ELF-1 (cell line): ENCODE results near the gene VOPP1.

Source experiments
- DNase-seq: peaks from one replicate; pipeline ENCODE4 v3.0.0-alpha.2; 2016; ENCODE audit warnings: low read depth, low spot score

Gene VOPP1

GRCh38 chr7:55533050-55533728 lies 39.1 kb downstream of the VOPP1 start:
- DNase-seq, result no peak

- DNase-seq, result no peak
Observed at GRCh38 chr7:55532150-55532917, 40.0 kb downstream of the VOPP1 start.

- DNase-seq, result no peak
Observed at GRCh38 chr7:55531536-55531935, 40.8 kb downstream of the VOPP1 start.

GRCh38 chr7:55527307-55527706 lies 45.0 kb downstream of the VOPP1 start:
- DNase-seq, result no peak

- DNase-seq, result peak; percentile 55
Observed at GRCh38 chr7:55526770-55527169, 45.5 kb downstream of the VOPP1 start.

GRCh38 chr7:55526329-55526728 lies 46.0 kb downstream of the VOPP1 start:
- DNase-seq, result no peak

GRCh38 chr7:55524558-55525310 lies 47.6 kb downstream of the VOPP1 start:
- no peak for DNase-seq

GRCh38 chr7:55523366-55523765 lies 48.9 kb downstream of the VOPP1 start:
- DNase-seq, result no peak

- DNase-seq, result peak; percentile 47
Observed at GRCh38 chr7:55521917-55522902, 50.1 kb downstream of the VOPP1 start.

GRCh38 chr7:55521512-55521911 lies 50.8 kb downstream of the VOPP1 start:
- DNase-seq, result no peak

- DNase-seq, result no peak
Observed at GRCh38 chr7:55520426-55521140, 51.7 kb downstream of the VOPP1 start.

GRCh38 chr7:55518836-55519235 lies 53.5 kb downstream of the VOPP1 start:
- DNase-seq, result no peak

GRCh38 chr7:55517936-55518689 lies 54.2 kb downstream of the VOPP1 start:
- no peak for DNase-seq

GRCh38 chr7:55517191-55517633 lies 55.1 kb downstream of the VOPP1 start:
- DNase-seq, result no peak

GRCh38 chr7:55516409-55516808 lies 55.9 kb downstream of the VOPP1 start:
- no peak for DNase-seq

- DNase-seq, result no peak
Observed at GRCh38 chr7:55515569-55516279, 56.6 kb downstream of the VOPP1 start.

GRCh38 chr7:55514546-55515265 lies 57.6 kb downstream of the VOPP1 start:
- no peak for DNase-seq

GRCh38 chr7:55513868-55514267 lies 58.4 kb downstream of the VOPP1 start:
- no peak for DNase-seq
